Cardiac ventricle fibroblast (primary cell): ENCODE measurements around the gene TNPO3. TPM values are rescaled to one million over a fixed set of nuclear protein-coding genes. Genes with fewer than 3 reads are reported as not detected.

Experiments
- total RNA-seq: library from RNA; depleted of rRNA; stranded (reverse); fragments of >200 nt; gene quantifications from 2 replicates; pipeline ENCODE4 v1.2.3, GENCODE V29; 2015

TNPO3 gene
- total RNA-seq, result 24.6 and 28.1 TPM in 2 replicates

DNA sequence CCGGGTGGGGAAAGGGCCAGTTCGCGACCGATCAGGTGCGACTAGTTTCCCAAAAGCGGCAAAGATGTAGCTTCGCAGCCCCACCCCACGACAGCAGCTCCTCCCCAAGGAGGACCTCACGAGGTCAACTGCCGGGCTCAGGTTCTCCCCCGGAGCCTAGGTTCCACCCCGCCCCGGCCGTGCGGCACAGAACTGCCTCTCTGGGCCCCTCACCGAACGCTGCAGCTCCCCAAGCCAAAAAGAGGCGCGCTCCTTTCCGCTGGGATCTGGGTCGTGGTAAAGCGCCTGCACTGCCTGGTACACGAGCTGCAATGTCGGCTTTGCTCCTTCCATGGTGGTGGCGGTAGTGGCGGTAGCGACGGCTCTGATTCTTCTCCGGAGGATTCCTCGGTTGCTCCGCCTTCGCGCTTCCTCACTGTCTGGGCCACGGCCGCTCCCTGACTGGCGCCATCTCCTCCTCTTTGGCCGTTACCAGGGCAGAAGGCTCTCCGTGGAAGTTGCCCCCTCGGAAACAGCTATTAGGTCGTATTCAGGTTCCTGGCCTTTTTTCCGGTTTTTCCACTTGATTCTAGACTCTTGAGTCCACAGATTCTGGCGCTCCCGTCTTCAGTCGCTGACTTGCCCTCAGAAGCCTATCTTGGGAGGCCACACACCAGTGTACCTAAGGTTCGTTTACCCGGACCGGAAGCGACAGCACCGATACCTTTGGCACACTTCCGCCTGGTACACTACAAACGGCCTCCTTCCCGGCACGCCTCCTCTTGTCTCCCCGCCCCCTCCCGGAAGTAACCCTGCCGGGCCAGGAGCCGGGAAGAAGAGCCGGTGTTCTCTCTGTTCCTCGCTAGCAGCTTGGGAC lies at the start of gene TNPO3:
TSS of gene TNPO3 (minus strand) at position 674 of the 856 bp plus-strand sequence. CDS start at position 333, 341 bp downstream.

DNA sequence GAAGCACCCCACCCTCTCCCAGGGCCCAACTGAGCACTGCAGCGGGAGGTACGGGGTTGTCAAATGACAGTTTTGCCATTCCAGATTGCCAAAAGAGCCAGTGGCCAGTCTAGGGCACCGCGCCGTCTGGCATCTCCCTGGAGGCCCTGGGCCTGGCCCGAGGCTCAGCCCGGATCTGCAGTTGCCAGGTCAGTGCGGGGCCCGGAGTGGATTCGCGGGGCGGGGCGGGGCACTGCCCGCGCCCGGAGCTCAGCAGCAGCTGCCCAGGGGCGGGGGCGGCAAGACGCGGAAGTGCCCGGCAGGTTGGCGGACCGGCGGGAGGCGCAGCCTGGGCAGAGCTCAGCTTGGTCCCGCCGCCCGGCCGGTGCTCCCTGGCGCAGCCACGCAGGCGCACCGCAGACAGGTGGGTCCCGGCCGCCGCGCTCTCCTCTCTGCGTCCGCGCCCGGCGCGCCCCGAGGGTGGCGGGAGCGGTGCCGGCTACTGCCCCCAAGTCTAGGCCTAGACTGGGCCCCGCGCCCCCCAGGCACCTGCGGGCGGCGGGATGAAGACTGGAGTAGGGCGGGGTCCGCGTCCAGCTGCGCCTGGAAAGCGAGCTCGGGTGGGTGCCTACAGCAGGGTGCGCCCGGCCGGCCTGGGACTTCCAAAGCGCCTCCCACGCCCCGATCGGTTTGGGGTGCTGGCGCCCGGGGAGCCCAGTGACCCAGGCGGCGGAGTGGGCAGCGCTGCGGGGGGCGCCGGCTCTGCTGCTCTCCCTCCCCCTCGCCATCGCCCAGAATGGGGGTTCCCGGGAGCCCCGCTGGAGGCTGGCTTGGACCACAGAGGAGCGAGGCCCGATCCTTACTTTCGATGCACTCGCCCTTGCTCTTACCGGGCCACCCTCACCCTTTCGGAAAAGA lies 117.0 kb downstream of the TNPO3 start, which contains the start of gene IRF5:
TSS of gene IRF5 (plus strand) at position 281 of the 897 bp plus-strand sequence. CDS start 4,155 bp downstream, outside the sequence.

DNA sequence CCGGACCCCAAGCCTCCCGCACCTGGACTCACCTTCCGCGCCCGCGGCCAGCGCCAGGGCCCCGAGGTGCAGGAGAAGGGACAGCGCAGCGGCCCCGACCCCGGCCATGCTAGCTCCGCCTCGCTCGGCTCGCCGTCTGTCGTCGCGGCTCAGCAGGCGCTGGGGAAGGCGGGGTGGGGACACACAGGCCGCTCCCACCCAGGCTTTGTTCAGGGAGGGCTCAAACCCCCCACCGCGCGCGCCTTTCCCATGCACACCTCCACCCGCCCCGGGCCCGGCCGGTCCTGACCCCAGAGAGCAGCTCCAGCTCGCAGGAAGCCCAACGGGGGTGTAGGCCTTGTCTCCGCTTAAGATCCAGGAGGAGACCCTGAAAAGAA lies 144.4 kb downstream of the TNPO3 start, which contains the start of gene KCP:
TSS of gene KCP (minus strand) at position 141 of the 377 bp plus-strand sequence. CDS start at position 108, 33 bp downstream.

Other genes starting within 250 kb of the TNPO3 start
- 94.0 and 106 TPM in 2 replicates for gene FLNC, start 224.7 kb downstream of the TNPO3 start, total RNA-seq
- 58.9 and 98.5 TPM in 2 replicates for gene ATP6V1F, start 192.3 kb downstream of the TNPO3 start, total RNA-seq
- gene KCP, start 144.4 kb downstream of the TNPO3 start, total RNA-seq, result not detected in 2 replicates
- not detected in 2 replicates for gene IRF5, start 117.2 kb downstream of the TNPO3 start, total RNA-seq
- 0.15 TPM in 1 of 2 replicates, not detected in the other for gene TSPAN33, start 89.6 kb upstream of the TNPO3 start, total RNA-seq
- gene SMO, start 133.5 kb upstream of the TNPO3 start, total RNA-seq, result 20.1 and 20.9 TPM in 2 replicates
- 6.9 and 11.6 TPM in 2 replicates for gene AHCYL2, start 169.9 kb upstream of the TNPO3 start, total RNA-seq